H1 (cell line): ENCODE results near the gene ARHGAP15. TPM values are rescaled to one million over a fixed set of nuclear protein-coding genes. Genes with fewer than 3 reads are reported as not detected.

Experiments
- CBX5 ChIP-seq: fragments of 300-800, 300-1000 bp; sonication (generic); IDR thresholded peaks from 2 replicates; pipeline ENCODE4 v1.7.1; 2016; ENCODE audit warnings: antibody characterized with exemption, low read length, low read depth
- CTBP2 ChIP-seq: IDR thresholded peaks from 2 replicates; pipeline ENCODE4 v1.7.0; 2011; ENCODE audit warnings: borderline replicate concordance, mild to moderate bottlenecking, moderate library complexity, mixed read lengths, low read length; ENCODE audit not compliant: insufficient read depth, insufficient read length
- FOSL1 ChIP-seq: IDR thresholded peaks from 2 replicates; pipeline ENCODE4 v1.6.1; 2011; ENCODE audit warnings: mild to moderate bottlenecking, low read depth, low read length, moderate library complexity; ENCODE audit not compliant: insufficient read depth
- JUND ChIP-seq: IDR thresholded peaks from 2 replicates; pipeline ENCODE4 v1.6.1; 2011; ENCODE audit warnings: mild to moderate bottlenecking, improper control_type of control experiment, low read length
- SIX5 ChIP-seq: IDR thresholded peaks from 2 replicates; pipeline ENCODE4 v1.6.1; 2011; ENCODE audit warnings: mild to moderate bottlenecking, low read depth, low read length
- SUZ12 ChIP-seq: fragments of 200-600 bp; sonication (generic); IDR thresholded peaks from 2 replicates; pipeline ENCODE4 v1.6.1; 2012; ENCODE audit warnings: mild to moderate bottlenecking, inconsistent platforms, low read length, moderate library complexity, mixed read lengths
- polyA plus RNA-seq, 7 experiments: library from polyadenylated mRNA; depleted of rRNA in 3 of 7; stranded (reverse) in 5 of 7; unstranded in 2 of 7; fragments of >200 nt in 5 of 7; fragments of 200-250 nt in 2 of 7; gene quantifications; 1 replicate in 5 of 7; 2 replicates in 1 of 7; 4 replicates in 1 of 7; pipeline versions ENCODE4 v1.2.1 to v1.2.3, GENCODE V29; 2011 to 2013; ENCODE audit warnings: missing spikeins in 2 of 7, mixed read lengths in 2 of 7
- total RNA-seq: library from RNA; stranded (reverse); fragmentation: NEBNext Ultra II Directional; extraction: Animal tissue kit (Norgen Biotek cat#: 25700); gene quantifications from 2 replicates; pipeline ENCODE4 v1.2.1, GENCODE V29; 2021

ARHGAP15 gene
- total and polyA plus RNA-seq, 2 of the 8 experiments (the other 6 are each of a cell fraction or from before 2014, with no cell fraction given): not detected

- TF ChIP-seq CTBP2: no peak
- TF ChIP-seq SUZ12: no peak
- no peak for TF ChIP-seq CBX5
- no peak for TF ChIP-seq SIX5
- TF ChIP-seq JUND: no peak
- TF ChIP-seq FOSL1: no peak
Observed at GRCh38 chr2:143497726-143498125, 368.5 kb downstream of the ARHGAP15 start (continued).
